Measurements from ENCODE around the gene PRR5L. TPM values are rescaled to one million over a fixed set of nuclear protein-coding genes. Genes with fewer than 3 reads are reported as not detected.

The PRR5L gene
- total and polyA plus RNA-seq, 2 donors = 3.6 to 18.8 TPM

DNA sequence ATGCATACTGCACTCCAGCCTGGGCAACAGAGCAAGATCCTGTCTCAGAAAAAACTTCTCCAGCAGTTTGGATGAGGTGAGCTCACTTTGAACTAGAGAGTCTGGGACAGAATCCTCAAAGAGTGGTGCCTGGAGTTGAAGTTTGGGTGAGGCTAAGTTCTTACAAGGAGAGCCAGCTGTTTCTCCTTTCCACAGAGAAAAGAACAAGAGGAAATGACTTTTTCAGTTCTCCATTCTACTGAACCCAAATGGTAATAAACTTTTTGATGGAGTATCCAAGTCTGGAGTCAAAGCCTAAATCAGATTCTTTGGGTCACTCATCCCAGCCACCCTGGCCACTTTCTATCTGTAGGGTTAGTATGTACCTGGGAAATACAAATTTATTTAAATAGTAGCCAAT, 111.3 kb downstream of the PRR5L start:
- no peak for DNase-seq (ENCODE audit: extremely low spot score)
- no peak overlapping the region for H3K27ac ChIP-seq (ENCODE audit: low read depth)
- H3K36me3 ChIP-seq (ENCODE audit: insufficient read depth) = no peaks in the 10 kb centered on the region
- H3K4me1 ChIP-seq (ENCODE audit: insufficient read depth) = no peaks in the 10 kb centered on the region
- no peak overlapping the region for H3K4me3 ChIP-seq (ENCODE audit: low read depth, low read length)

DNA sequence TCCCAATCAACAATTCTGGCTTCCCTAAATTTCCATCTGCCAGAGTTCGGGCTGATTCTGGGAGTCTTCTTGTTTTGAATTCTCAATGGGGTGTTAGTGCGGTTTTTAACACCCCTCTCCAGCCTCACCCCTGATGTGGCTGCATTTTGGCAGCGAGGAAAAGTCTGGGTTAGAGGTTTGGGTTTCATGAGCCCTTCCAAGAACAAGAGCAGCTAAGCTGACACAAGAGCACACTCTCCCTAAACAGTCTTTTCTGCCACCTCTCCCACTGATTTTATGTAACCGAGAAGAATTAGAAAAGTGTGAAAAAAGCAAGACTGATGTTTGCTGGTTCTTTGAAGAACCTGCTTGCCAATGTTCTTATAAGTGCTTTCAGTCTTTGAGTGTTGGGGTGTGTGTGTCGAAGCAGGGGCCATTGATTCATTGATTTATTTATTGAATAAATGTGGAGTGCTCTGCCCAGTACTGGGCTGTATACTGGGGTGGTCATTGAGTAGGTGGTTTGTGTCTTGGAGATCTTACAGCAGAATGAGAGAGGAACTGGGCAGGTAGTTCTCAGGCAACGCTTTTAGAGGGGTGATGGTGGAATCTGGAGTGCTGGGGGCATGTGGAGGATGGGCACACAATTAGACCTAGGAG, 112.5 kb downstream of the PRR5L start:
- 69% methylated on average over 6 of the region's 6 CpGs for WGBS
- Histone ChIP-seq H3K27ac (ENCODE audit: low read depth) (no peak overlapping the region), H3K4me1 (ENCODE audit: insufficient read depth) (no peaks in the 10 kb centered on the region), H3K36me3 (ENCODE audit: insufficient read depth) (no peaks in the 10 kb centered on the region), H3K4me3 (ENCODE audit: low read depth, low read length) (no peak overlapping the region)
- no peak for DNase-seq (ENCODE audit: extremely low spot score)

DNA sequence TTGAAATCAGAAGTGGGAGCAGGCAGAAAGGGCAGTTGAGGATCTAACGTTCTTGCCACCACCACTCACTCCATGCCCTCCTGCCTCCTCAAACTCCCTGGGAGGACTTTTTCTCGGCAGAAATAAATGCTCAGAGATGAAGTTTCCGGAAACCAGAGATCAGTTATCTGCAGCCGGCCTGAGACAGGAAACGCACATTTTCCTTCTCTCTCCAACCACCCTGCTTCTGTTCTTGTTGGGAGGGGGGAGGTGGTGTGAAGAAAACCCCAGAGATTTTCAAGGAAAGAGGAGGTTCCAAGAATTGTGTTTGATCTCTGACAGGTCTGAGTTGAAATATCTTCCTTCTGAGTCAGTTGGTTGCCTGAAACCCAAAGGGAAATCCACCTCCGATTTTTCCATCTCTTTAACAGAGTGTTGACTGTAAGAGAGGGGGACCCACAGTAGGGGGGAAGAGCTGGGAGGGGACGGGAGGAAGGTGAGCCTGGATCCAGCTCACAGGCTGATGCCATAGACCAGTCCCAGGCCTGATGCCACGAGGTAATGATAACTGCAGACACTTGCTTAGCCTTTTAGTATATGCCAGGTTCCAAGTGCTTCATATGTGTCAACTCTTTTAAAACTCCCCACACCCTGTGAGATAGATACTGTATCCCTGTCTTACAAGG, 113.2 kb downstream of the PRR5L start:
- Histone ChIP-seq H3K4me1 (ENCODE audit: insufficient read depth) (no peaks in the 10 kb centered on the region), H3K4me3 (ENCODE audit: low read depth, low read length) (no peak overlapping the region), H3K36me3 (ENCODE audit: insufficient read depth) (no peaks in the 10 kb centered on the region), H3K27ac (ENCODE audit: low read depth) (no peak overlapping the region)
- no peak for DNase-seq (ENCODE audit: extremely low spot score)
- 37% methylated on average over 8 of the region's 8 CpGs for WGBS

DNA sequence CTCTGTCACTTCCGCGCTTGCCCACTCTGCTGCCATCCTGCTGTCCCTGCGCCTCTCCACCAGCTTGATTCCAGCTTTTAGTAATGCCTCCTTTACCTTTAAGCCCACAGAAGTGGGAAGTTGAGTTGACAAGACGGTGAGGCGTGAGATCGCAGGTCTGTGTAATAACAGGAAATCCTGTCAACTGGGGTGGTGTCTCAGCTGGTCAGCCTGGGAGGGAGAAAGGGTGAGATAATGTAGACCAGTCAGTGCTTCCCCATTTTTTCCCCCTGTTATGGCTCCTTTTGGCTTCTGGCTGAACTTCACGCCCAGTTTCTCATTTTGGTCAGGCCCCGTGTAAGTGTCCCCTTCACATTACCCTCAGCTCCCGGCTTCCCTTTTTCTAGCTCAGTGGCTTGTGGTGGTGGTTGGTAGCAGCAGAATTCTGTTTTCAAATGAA, 115.1 kb downstream of the PRR5L start:
- DNase-seq (ENCODE audit: extremely low spot score) = no peak
- H3K27ac ChIP-seq (ENCODE audit: low read depth) = no peak overlapping the region
- WGBS = 78% methylated on average over 9 of the region's 9 CpGs

DNA sequence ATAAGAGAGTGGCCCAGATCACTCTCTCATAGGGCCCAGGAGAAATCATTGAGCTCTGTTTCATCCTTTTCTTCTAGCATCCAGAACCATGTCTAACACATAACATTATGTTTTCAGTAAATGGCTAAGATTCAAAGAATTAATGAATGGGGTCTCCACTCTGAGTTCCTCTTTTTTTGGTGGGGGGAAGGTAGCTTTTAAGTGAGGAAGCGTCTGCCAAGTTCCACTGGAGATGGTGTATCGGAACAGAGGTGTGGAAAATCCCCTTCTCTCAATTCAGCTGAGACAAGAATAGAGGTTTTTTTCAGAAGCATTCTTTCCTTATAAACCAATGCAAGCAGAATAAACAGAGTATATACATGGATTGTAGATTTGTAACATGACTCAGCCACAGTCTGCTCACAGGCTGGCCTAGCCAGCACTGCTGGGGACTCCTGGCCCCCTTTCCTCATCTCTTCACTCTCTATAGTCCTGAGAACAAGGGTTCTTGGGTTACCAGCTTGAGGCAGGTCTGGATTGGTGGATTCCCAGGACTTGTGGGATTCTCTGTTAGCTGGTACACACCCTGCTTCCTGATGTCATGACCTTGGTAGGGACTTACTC, 116.8 kb downstream of the PRR5L start:
- Histone ChIP-seq H3K36me3 (ENCODE audit: insufficient read depth) (no peaks in the 10 kb centered on the region), H3K4me1 (ENCODE audit: insufficient read depth) (no peaks in the 10 kb centered on the region), H3K4me3 (ENCODE audit: low read depth, low read length) (no peak overlapping the region), H3K27ac (ENCODE audit: low read depth) (no peak overlapping the region)
- DNase-seq (ENCODE audit: extremely low spot score) = no peak
- 72% methylated on average over 2 of the region's 2 CpGs for WGBS

More for the DNA sequence above, 115.1 kb downstream of the PRR5L start:
- Histone ChIP-seq H3K36me3 (ENCODE audit: insufficient read depth) (no peaks in the 10 kb centered on the region), H3K4me1 (ENCODE audit: insufficient read depth) (no peaks in the 10 kb centered on the region), H3K4me3 (ENCODE audit: low read depth, low read length) (no peak overlapping the region)

DNA sequence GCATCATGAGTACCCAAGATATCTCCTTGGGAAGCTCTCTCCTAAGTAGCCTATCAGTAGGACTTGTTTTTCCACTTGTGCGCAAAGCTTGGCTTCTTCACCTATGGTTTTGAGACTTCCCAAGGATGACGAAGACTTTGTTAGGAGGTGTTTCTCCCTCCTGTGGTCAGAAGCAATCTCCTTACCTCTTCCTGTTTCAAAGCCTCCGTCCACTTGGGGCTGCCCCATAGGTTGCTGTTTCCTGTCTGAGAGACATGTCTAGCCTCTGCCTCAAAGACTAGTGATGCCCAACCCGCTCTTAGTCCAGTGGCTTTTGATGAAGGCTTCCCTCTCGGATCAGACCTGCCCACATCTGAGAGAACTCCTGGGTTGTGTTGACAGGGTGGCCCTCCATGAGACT, 121.1 kb downstream of the PRR5L start:
- DNase-seq (ENCODE audit: extremely low spot score) = no peak
- no peaks in the 10 kb centered on the region for H3K36me3 ChIP-seq (ENCODE audit: insufficient read depth)
- H3K27ac ChIP-seq (ENCODE audit: low read depth) = no peak overlapping the region
- WGBS = 78% methylated on average over 5 of the region's 5 CpGs
- peaks cover 1% of the 10 kb centered on the region for H3K4me1 ChIP-seq (ENCODE audit: insufficient read depth)
- H3K4me3 ChIP-seq (ENCODE audit: low read depth, low read length) = no peak overlapping the region

DNA sequence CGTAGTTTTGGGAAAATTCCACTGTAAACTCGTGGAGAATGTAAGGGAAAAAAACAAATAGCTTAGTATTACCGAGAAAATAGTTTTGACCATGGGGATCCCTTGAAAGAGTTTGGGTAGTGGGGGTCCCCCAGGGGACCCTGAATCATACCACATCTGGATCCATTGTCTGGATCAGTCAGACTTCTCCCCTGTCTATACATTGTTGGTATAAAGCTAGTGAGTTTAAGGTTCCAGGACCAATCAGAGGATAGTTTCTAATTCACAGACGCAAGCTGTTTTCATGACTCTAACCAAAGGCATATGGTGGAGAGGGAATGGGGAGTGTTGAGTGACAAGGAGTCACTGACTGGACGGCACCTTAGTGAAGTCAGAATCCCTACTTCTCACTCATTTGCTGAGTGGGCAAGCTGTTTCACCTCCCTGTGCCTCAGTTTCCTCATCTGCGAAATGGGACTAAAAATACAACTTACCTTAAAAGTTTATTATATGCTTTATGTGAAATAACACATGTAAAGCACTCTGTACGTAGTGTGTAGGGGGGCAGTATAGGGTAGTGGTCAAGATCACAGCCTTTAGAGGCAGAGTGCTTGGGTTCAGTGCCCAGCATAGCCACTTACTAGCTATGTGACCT, 123.8 kb downstream of the PRR5L start:
- 55% methylated on average over 7 of the region's 7 CpGs for WGBS
- no peaks in the 10 kb centered on the region for H3K36me3 ChIP-seq (ENCODE audit: insufficient read depth)
- no peak overlapping the region for H3K27ac ChIP-seq (ENCODE audit: low read depth)
- DNase-seq (ENCODE audit: extremely low spot score) = no peak
- peaks cover 1% of the 10 kb centered on the region for H3K4me1 ChIP-seq (ENCODE audit: insufficient read depth)
- H3K4me3 ChIP-seq (ENCODE audit: low read depth, low read length) = no peak overlapping the region

DNA sequence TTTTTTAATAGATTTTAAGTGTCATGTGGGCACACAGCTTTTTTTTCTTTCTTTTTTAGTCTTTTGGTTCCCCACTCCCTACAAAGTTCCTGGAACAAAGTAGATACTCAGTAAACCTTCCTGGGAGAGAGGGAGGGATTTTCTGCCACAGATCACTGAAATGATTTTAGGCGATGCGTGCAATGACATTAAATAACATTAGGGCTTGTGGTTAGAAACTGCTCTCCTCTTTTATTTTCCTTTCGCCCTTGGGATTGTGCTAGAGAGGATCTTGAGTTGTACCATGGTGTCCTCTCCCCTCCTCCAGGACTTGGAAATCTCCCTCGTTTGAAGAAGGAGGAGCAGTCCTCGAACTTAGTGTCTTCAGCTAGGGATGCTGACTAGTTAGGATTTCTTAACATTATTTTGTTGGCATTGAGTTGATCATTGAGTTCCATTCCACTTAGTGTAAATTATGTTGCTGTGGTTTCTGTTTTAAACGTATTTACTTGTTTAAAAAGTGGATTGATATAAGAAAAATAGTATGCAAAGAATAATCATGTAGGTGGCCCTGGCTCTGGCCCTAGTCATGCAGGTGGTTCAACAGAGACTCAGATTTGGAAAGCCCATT, 125.6 kb downstream of the PRR5L start:
- no peak overlapping the region for H3K27ac ChIP-seq (ENCODE audit: low read depth)
- H3K4me3 ChIP-seq (ENCODE audit: low read depth, low read length) = no peak overlapping the region
- 79% methylated on average over 6 of the region's 6 CpGs for WGBS

DNA sequence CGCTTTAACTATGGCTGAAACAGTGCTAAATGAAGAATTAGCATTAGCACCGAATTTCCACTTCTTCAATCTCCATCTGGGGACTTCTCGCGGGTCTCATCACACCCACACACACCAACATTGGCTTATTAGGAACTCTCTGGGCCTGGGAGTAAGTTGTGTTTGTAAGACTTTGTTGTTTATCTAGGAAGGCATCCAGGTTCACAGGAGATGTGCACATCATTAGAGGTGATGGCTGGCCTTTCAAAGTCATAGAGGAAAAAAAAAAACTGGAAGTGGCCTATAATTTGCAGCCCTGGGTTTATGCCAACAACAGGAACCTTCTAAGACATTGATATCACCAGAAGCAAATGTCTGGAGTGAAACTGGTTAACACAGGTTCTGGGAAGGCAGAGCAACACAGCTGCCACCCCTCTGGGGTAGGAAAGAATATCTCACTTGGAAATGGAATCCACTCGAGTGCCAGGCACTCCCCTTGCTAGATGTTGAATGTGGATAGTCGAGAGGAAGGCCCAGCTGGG, 129.5 kb downstream of the PRR5L start:
- WGBS = 76% methylated on average over 6 of the region's 6 CpGs
- Histone ChIP-seq H3K4me1 (ENCODE audit: insufficient read depth) (peaks cover 1% of the 10 kb centered on the region), H3K4me3 (ENCODE audit: low read depth, low read length) (no peak overlapping the region), H3K27ac (ENCODE audit: low read depth) (no peak overlapping the region), H3K36me3 (ENCODE audit: insufficient read depth) (no peaks in the 10 kb centered on the region)
- DNase-seq (ENCODE audit: extremely low spot score) = no peak

More for the DNA sequence above, 125.6 kb downstream of the PRR5L start:
- DNase-seq (ENCODE audit: extremely low spot score) = no peak
- H3K36me3 ChIP-seq (ENCODE audit: insufficient read depth) = no peaks in the 10 kb centered on the region
- H3K4me1 ChIP-seq (ENCODE audit: insufficient read depth) = peaks cover 1% of the 10 kb centered on the region

DNA sequence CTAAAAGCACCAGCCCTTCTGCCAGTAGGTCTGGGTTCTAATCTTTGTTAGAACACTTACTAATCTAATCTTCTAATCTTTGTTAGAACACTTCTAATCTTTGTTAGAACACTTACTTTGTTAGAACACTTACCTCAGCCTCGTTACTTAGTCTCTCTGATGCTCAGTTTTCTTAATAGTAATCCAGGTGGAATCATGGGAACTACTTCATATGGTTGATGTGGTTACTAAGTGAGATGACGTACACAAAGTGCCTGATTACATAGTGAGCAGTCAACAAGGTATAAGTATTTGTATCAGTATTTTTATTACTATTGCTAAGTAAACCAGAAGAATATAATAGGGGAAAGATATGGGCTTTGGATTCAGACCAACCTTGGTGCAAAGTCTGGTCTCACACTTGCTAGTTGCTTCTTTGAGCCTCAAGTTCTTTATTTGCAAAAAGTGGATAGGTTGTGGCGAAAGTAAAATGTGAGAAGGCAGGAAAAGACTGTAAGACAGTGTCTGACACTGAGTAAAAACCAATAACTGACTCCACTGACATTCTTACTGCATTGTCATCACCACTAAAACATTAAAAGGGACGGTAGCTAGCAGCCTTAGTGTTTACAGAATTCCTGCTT, 130.2 kb downstream of the PRR5L start:
- H3K4me1 ChIP-seq (ENCODE audit: insufficient read depth) = peaks cover 1% of the 10 kb centered on the region
- no peak for DNase-seq (ENCODE audit: extremely low spot score)
- WGBS = 74% methylated on average over 4 of the region's 4 CpGs
- no peaks in the 10 kb centered on the region for H3K36me3 ChIP-seq (ENCODE audit: insufficient read depth)
- no peak overlapping the region for H3K27ac ChIP-seq (ENCODE audit: low read depth)
- H3K4me3 ChIP-seq (ENCODE audit: low read depth, low read length) = no peak overlapping the region

DNA sequence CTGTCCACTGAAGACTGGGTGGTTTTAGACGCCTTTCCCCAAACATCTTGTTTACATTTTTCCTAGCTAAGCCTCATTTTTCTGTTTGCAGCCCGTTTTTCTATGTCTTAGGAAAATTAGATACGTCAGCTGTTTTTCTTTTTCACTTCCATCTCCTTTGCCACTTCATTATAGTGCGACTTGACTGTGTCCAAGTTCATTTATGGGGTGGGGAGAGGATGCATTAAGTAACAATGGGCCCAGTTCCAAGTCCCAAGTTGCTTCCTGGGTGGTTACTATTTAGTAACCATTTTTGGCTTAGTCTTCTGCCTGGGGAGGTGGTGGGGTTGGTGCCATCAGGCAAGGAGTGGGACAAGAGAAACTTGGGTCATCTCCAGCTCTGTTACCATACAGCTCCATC, 131.0 kb downstream of the PRR5L start:
- WGBS = 55% methylated on average over 4 of the region's 4 CpGs
- no peaks in the 10 kb centered on the region for H3K36me3 ChIP-seq (ENCODE audit: insufficient read depth)
- no peaks in the 10 kb centered on the region for H3K4me1 ChIP-seq (ENCODE audit: insufficient read depth)
- no peak overlapping the region for H3K4me3 ChIP-seq (ENCODE audit: low read depth, low read length)
- DNase-seq (ENCODE audit: extremely low spot score) = no peak
- H3K27ac ChIP-seq (ENCODE audit: low read depth) = no peak overlapping the region

DNA sequence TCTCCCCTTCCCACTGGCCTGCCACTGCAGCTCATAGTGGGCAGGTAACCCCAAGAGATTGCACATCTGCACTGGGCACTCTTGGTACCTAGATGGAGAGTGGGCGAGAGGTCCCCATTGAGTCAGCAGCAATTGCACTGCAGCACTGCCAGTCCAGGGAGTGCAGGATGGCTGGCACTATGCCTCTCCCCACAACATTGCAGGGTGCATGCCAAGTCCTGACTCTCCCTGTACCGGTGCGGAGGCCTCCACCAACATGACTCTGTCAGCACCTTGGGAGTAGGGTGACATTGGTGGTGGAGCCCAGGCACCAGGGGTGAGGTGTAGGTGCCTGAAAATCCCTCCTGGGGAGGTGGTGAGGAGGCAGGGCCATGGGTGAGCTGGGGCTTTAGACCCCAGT, 131.8 kb downstream of the PRR5L start:
- Histone ChIP-seq H3K4me1 (ENCODE audit: insufficient read depth) (no peaks in the 10 kb centered on the region), H3K27ac (ENCODE audit: low read depth) (no peak overlapping the region), H3K36me3 (ENCODE audit: insufficient read depth) (no peaks in the 10 kb centered on the region), H3K4me3 (ENCODE audit: low read depth, low read length) (no peak overlapping the region)
- DNase-seq (ENCODE audit: extremely low spot score) = no peak
- 92% methylated on average over 3 of the region's 3 CpGs for WGBS

DNA sequence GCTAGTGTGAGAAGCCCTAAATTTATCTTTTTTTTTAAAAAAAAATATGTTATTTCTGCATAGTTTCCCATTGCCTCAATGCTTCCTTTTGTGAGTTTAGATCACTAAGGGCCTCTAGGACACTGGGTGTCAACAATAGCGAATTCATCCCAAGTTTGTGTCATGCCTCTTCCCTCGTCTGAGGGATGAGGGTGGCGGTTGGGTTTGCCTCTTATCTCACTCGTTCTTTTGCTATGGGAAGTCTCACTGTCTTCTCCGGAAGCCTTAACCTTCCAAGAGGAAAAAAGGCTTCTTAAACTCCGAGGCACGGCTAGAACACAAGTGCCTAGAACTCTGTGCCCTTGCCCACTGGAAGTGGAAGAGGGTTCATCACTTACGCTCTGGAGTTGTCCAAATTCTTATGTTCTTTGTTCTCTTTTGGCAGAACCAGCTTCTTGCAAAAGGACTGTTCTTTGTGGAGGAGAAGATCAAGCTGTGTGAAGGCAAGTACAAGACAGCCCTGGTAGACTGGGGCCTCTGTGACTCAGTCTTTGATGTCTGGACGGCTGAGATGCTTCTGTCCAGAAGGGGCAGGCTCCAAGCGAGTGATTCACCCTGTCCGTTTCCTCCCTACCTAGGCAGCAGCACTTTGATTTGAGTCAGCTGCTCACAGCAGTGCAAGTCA, 135.5 kb downstream of the PRR5L start:
- no peak overlapping the region for H3K27ac ChIP-seq (ENCODE audit: low read depth)
- no peak for DNase-seq (ENCODE audit: extremely low spot score)
- 54% methylated on average over 11 of the region's 11 CpGs for WGBS

More for the DNA sequence above, 135.5 kb downstream of the PRR5L start:
- H3K4me3 ChIP-seq (ENCODE audit: low read depth, low read length) = no peak overlapping the region
- H3K4me1 ChIP-seq (ENCODE audit: insufficient read depth) = no peaks in the 10 kb centered on the region
- H3K36me3 ChIP-seq (ENCODE audit: insufficient read depth) = no peaks in the 10 kb centered on the region

Data from urinary bladder (tissue), 4 donors.